Fibroblast of skin of right biceps (primary cell): ENCODE results near the gene RALB.
A peak's percentile ranks its signal among the peaks of the same experiment; 100 is the strongest.
"Not testable (repeated sequence)": the region's sequence is repeated elsewhere in the genome, so short reads cannot be mapped to it uniquely, and the experiment has no call there.

Experiments used
- DNase-seq: peaks from one replicate; pipeline ENCODE4 v3.0.0-alpha.2; 2013

Gene RALB

GRCh38 chr2:120244656-120245519 lies 7.8 kb upstream of the RALB start:
- no peak for DNase-seq

- DNase-seq: no peak
Measured at GRCh38 chr2:120245520-120246332, 6.9 kb upstream of the RALB start.

- no peak for DNase-seq
Measured at GRCh38 chr2:120246546-120247300, 5.9 kb upstream of the RALB start.

- no peak for DNase-seq
Measured at GRCh38 chr2:120247851-120248250, 4.8 kb upstream of the RALB start.

GRCh38 chr2:120250640-120251039 lies 2.0 kb upstream of the RALB start:
- no peak for DNase-seq

GRCh38 chr2:120251078-120251477 lies 1.6 kb upstream of the RALB start:
- DNase-seq: no peak

GRCh38 chr2:120251880-120252224 lies 800 bp upstream of the RALB start:
- DNase-seq: no peak

- peak; percentile 71 for DNase-seq
Measured at GRCh38 chr2:120253021-120253882, 600 bp downstream of the RALB start.

GRCh38 chr2:120254178-120254577 lies 1.5 kb downstream of the RALB start:
- DNase-seq: no peak

GRCh38 chr2:120255071-120255470 lies 2.4 kb downstream of the RALB start:
- no peak for DNase-seq

- DNase-seq: no peak
Measured at GRCh38 chr2:120255986-120256650, 3.5 kb downstream of the RALB start.

- DNase-seq: no peak
Measured at GRCh38 chr2:120256651-120257000, 4.0 kb downstream of the RALB start.

- DNase-seq: no peak
Measured at GRCh38 chr2:120257522-120257921, 4.9 kb downstream of the RALB start.

- DNase-seq: no peak
Measured at GRCh38 chr2:120258196-120258595, 5.5 kb downstream of the RALB start.

GRCh38 chr2:120259939-120260338 lies 7.3 kb downstream of the RALB start:
- not testable (repeated sequence) for DNase-seq

- DNase-seq: no peak
Measured at GRCh38 chr2:120260736-120261135, 8.1 kb downstream of the RALB start.

GRCh38 chr2:120261387-120262006 lies 8.8 kb downstream of the RALB start:
- no peak for DNase-seq

GRCh38 chr2:120262150-120262549 lies 9.5 kb downstream of the RALB start:
- no peak for DNase-seq

GRCh38 chr2:120262761-120263428 lies 10.2 kb downstream of the RALB start:
- DNase-seq: no peak

GRCh38 chr2:120265006-120265405 lies 12.4 kb downstream of the RALB start:
- no peak for DNase-seq

GRCh38 chr2:120267348-120267747 lies 14.7 kb downstream of the RALB start:
- no peak for DNase-seq
